ENCODE measurements around the gene ATP5F1E. TPM values are rescaled to one million over a fixed set of nuclear protein-coding genes. Genes with fewer than 3 reads are reported as not detected.

The ATP5F1E gene
- total RNA-seq, 1 donor from 2014 or later: 59.7 TPM

DNA sequence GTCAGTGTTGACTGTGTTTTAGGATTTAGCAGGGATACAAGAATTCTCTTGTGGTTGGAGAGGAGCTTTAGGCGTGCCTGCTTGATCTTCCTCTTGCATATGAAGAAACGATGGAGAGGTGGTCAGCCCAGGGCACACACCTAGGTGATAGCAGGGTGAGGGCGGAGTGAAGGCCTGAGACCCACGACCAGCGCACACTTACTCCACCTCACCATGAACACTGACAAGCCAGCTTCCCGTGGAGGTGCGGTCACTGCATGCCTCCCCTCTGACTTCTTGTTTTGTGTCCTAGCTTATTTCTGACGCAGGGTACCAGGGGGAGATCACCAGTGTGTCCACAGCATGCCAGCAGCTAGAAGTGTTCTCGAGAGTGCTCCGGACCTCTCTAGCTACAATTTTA lies 42.9 kb downstream of the ATP5F1E start:
- ATAC-seq (no peak), DNase-seq (no peak)
- Histone ChIP-seq H3K4me3 (no peak overlapping the region), H3K27me3 (no peaks in the 10 kb centered on the region), H3K36me3 (peaks cover 82% of the 10 kb centered on the region), H3K4me1 (peaks cover 1% of the 10 kb centered on the region), H3K9me3 (no peaks in the 10 kb centered on the region), H3K27ac (no peak overlapping the region)
- intact Hi-C loops (cut with DNase I): no loop called here
- TF ChIP-seq, protein P1, sequence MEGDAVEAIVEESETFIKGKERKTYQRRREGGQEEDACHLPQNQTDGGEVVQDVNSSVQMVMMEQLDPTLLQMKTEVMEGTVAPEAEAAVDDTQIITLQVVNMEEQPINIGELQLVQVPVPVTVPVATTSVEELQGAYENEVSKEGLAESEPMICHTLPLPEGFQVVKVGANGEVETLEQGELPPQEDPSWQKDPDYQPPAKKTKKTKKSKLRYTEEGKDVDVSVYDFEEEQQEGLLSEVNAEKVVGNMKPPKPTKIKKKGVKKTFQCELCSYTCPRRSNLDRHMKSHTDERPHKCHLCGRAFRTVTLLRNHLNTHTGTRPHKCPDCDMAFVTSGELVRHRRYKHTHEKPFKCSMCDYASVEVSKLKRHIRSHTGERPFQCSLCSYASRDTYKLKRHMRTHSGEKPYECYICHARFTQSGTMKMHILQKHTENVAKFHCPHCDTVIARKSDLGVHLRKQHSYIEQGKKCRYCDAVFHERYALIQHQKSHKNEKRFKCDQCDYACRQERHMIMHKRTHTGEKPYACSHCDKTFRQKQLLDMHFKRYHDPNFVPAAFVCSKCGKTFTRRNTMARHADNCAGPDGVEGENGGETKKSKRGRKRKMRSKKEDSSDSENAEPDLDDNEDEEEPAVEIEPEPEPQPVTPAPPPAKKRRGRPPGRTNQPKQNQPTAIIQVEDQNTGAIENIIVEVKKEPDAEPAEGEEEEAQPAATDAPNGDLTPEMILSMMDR (IDR thresholded peaks at IDR 0.05): no peak

DNA sequence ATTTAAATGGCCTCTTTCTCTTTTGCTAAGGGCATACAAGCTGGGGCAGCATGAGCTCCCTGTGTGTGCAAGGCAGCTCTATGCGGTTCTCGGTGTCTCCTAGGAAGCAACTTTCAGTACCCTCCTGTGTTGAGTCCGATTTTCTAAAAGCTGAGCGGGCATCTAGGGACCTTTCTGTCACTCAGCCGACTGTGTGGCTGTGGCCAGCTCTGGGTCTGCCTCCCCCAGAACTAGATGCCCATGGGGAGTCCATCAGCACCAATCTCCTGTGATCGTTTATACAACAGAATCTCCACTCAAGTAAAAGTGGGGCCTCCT lies 43.6 kb downstream of the ATP5F1E start:
- H3K27ac ChIP-seq: no peak overlapping the region

DNA sequence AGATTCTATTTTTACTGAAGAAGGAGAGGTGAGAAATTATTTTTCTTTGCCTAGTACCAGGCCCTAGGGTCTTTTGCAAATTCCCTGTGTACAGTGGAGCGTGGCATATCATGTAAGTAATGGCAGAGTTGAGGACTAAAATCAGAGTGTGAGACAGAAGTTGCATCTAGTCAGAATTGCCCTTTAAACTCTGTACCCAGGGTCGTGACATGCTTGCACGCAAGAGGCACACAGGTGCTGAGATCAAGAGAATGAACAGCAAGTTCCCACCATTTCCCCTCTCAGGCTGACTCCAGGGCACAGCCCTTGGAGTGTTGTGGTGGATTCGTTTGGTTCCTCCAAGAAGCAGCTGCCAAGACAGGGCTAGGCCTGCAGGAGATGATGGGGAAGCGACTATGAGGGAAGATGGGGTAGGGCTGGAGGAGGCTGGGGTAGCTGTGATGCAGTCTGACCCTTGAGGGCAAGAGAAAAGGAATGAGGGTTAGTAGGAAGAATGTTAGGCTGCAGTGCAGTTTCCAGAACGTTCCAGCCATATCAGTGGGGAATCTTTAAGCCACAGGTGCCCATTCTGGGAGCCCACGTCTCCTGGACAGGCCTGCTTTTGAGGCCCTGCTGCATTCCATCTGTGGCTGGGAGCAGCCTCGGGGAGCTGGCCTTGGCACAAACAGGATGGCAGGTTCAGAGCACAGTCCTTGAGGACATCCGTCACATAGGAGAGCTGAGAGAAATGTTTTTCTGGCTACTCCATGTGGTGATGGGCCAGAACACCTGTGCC lies 44.2 kb downstream of the ATP5F1E start:
- Histone ChIP-seq H3K4me3 (no peak overlapping the region), H3K4me1 (peaks cover 12% of the 10 kb centered on the region), H3K27ac (no peak overlapping the region), H3K36me3 (peaks cover 70% of the 10 kb centered on the region), H3K9me3 (no peaks in the 10 kb centered on the region), H3K27me3 (no peaks in the 10 kb centered on the region)
- TF ChIP-seq, protein P1 (IDR thresholded peaks at IDR 0.05): no peak
- ATAC-seq (no peak), DNase-seq (no peak)
- intact Hi-C loops (cut with DNase I): no loop called here

More for the DNA sequence above, 43.6 kb downstream of the ATP5F1E start:
- H3K4me1 ChIP-seq: peaks cover 8% of the 10 kb centered on the region
- peaks cover 76% of the 10 kb centered on the region for H3K36me3 ChIP-seq
- TF ChIP-seq, protein P1 (IDR thresholded peaks at IDR 0.05): no peak
- ATAC-seq (no peak), DNase-seq (no peak)
- intact Hi-C loops (cut with DNase I): no loop called here
- H3K4me3 ChIP-seq: no peak overlapping the region
- H3K27me3 ChIP-seq: no peaks in the 10 kb centered on the region
- H3K9me3 ChIP-seq: no peaks in the 10 kb centered on the region

DNA sequence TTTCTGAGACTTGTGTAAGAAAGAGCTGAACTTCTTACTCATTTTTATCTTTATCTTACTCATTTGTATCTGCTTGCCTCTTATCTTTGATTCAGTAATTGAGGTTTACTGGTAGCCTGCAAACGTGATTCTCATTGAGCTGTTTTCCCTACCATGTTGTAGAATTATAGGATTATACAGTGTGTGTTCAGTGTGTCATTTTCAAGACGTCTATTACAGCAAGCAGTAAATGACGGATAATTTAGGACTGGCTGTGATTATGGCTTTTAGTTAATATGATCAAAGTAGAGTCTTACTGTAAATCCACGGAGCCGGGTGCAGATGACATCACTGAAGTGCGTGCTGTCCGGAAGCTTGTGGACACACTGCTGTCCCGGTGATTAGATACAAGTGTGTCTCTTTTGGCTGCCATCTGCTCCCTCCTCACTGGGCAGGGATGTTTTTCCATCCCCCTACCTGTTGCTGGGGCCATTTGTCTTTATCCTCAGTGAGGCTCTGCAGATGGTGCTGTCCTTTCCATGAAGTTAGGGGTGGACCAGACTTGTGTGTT lies 45.1 kb downstream of the ATP5F1E start:
- no peak for DNase-seq
- TF ChIP-seq, protein P1 (IDR thresholded peaks at IDR 0.05): no peak
- intact Hi-C loops (cut with DNase I): no loop called here
- ATAC-seq: no peak
- no peaks in the 10 kb centered on the region for H3K27me3 ChIP-seq
- peaks cover 21% of the 10 kb centered on the region for H3K4me1 ChIP-seq
- H3K27ac ChIP-seq: no peak overlapping the region
- H3K9me3 ChIP-seq: no peaks in the 10 kb centered on the region
- H3K4me3 ChIP-seq: no peak overlapping the region
- H3K36me3 ChIP-seq: peaks cover 61% of the 10 kb centered on the region

DNA sequence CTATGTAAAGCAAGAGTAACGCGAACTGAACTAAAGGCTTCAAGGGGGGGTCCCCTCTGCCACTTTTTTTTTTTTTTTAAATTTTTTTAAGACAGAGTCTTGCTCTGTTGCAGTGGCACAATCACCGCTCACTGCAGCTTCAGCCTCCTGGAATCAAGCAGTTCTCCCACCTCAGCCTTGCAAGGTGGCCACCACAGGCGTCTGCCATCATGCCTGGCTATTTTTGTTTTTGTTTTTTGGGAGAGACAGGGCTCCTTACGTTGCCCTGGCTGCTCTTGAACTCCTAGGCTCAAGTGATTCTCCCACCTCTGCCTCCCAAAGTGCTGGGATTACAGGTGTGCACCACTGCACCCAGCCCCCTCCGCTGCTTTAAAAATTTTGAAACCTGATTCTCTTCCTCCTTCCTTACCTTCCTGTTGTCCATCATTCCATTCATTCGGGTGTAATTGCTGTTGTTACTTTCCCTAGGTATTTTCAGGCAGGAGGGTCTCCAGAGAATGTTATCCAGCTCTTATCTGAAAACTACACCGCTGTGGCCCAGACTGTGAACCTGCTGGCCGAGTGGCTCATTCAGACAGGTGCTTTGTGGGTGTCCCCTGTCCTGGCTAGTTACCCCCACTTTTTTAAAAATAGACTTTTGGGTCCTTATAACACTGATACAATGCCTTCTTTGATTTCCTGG lies 45.7 kb downstream of the ATP5F1E start:
- Histone ChIP-seq H3K4me1 (peaks cover 24% of the 10 kb centered on the region), H3K27me3 (no peaks in the 10 kb centered on the region), H3K9me3 (no peaks in the 10 kb centered on the region), H3K36me3 (peaks cover 55% of the 10 kb centered on the region), H3K4me3 (no peak overlapping the region), H3K27ac (no peak overlapping the region)
- no peak for ATAC-seq
- intact Hi-C loops (cut with DNase I): no loop called here
- TF ChIP-seq, protein P1 (IDR thresholded peaks at IDR 0.05): no peak
- DNase-seq: no peak

Data from upper lobe of right lung (tissue), 1 donor.